Ascending aorta (tissue), 2 donors: ENCODE results near the gene HOXC10. TPM values are rescaled to one million over a fixed set of nuclear protein-coding genes. Genes with fewer than 3 reads are reported as not detected.

Experiments used
- DNase-seq, 2 donors: peaks; one replicate each; pipeline ENCODE4 v3.0.0-alpha.2; 2019; ENCODE audit warnings: low spot score in 2 of 2
- H3K27ac ChIP-seq, 2 donors: fragments of 200-600 bp; sonication (generic); one replicate each; pipeline ENCODE4 v1.5.1; 2016 to 2017; ENCODE audit warnings: mild to moderate bottlenecking in 1 of 2
- H3K27me3 ChIP-seq: fragments of 200-600 bp; sonication (generic); one replicate; pipeline ENCODE4 v1.5.1; 2017
- H3K36me3 ChIP-seq, 2 donors: fragments of 200-600 bp; sonication (generic); one replicate each; pipeline ENCODE4 v1.5.1; 2016
- H3K4me1 ChIP-seq, 2 donors: fragments of 200-600 bp; sonication (generic); one replicate each; pipeline ENCODE4 v1.5.1; 2016 to 2017; ENCODE audit warnings: mild to moderate bottlenecking in 1 of 2
- H3K4me3 ChIP-seq, 2 donors: fragments of 200-600 bp; sonication (generic); one replicate each; pipeline ENCODE4 v1.5.1; 2016 to 2017; ENCODE audit warnings: mild to moderate bottlenecking in 1 of 2
- H3K9me3 ChIP-seq, 2 donors: fragments of 200-600 bp; sonication (generic); one replicate each; pipeline ENCODE4 v1.5.1; 2016
- intact Hi-C: fragments of 100-400 bp; cut with DNase I; formaldehyde crosslinking; loops from one replicate; pipeline ENCODE4 v1.15.1; 2023
- total RNA-seq: library from RNA; depleted of rRNA; stranded (reverse); fragments of >200 nt; gene quantifications from one replicate; pipeline ENCODE4 v1.1.0, GENCODE V29; 2016
- TF ChIP-seq, protein P1 (sequence below), 3 experiments: fragments of 200-600 bp in 2 of 3; fragments of 450-650 bp in 1 of 3; sonication (generic) in 2 of 3; IDR thresholded peaks; one replicate each; pipeline ENCODE4 v1.5.1; 2016 to 2019; ENCODE audit warnings: antibody characterized with exemption in 3 of 3, mild to moderate bottlenecking in 1 of 3, moderate library complexity in 1 of 3

HOXC10 gene
- total RNA-seq = not detected

DNA sequence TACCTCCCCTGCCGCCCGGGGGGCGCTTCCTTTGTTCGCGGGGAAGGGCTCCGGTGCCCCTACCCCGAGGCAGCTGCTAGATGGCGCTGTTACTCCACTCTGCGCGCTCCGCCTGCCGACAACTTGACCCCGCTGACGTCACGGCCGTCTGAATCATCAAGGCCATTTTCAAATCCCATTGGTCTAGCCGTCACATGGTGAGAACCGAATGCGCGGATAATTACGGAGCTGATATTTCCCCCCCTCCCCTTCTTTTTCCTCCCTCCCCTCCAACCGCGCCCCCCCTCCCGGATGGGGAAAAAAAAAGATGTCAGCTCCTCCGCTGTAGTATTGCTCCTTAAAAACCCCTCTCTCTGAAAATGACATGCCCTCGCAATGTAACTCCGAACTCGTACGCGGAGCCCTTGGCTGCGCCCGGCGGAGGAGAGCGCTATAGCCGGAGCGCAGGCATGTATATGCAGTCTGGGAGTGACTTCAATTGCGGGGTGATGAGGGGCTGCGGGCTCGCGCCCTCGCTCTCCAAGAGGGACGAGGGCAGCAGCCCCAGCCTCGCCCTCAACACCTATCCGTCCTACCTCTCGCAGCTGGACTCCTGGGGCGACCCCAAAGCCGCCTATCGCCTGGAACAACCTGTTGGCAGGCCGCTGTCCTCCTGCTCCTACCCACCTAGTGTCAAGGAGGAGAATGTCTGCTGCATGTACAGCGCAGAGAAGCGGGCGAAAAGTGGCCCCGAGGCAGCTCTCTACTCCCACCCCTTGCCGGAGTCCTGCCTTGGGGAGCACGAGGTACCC, at the start of gene HOXC10:
HOXC10 (plus strand) TSS at position 246 of the 791 bp plus-strand sequence; CDS start at position 360, 114 bp downstream.
- H3K27ac ChIP-seq = no peak within 1 kb of the TSS
- TF ChIP-seq, protein P1, sequence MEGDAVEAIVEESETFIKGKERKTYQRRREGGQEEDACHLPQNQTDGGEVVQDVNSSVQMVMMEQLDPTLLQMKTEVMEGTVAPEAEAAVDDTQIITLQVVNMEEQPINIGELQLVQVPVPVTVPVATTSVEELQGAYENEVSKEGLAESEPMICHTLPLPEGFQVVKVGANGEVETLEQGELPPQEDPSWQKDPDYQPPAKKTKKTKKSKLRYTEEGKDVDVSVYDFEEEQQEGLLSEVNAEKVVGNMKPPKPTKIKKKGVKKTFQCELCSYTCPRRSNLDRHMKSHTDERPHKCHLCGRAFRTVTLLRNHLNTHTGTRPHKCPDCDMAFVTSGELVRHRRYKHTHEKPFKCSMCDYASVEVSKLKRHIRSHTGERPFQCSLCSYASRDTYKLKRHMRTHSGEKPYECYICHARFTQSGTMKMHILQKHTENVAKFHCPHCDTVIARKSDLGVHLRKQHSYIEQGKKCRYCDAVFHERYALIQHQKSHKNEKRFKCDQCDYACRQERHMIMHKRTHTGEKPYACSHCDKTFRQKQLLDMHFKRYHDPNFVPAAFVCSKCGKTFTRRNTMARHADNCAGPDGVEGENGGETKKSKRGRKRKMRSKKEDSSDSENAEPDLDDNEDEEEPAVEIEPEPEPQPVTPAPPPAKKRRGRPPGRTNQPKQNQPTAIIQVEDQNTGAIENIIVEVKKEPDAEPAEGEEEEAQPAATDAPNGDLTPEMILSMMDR (IDR thresholded peaks at IDR 0.05) = peak; percentile 69 to 80 (median 72)
- intact Hi-C loops = no loop called here

DNA sequence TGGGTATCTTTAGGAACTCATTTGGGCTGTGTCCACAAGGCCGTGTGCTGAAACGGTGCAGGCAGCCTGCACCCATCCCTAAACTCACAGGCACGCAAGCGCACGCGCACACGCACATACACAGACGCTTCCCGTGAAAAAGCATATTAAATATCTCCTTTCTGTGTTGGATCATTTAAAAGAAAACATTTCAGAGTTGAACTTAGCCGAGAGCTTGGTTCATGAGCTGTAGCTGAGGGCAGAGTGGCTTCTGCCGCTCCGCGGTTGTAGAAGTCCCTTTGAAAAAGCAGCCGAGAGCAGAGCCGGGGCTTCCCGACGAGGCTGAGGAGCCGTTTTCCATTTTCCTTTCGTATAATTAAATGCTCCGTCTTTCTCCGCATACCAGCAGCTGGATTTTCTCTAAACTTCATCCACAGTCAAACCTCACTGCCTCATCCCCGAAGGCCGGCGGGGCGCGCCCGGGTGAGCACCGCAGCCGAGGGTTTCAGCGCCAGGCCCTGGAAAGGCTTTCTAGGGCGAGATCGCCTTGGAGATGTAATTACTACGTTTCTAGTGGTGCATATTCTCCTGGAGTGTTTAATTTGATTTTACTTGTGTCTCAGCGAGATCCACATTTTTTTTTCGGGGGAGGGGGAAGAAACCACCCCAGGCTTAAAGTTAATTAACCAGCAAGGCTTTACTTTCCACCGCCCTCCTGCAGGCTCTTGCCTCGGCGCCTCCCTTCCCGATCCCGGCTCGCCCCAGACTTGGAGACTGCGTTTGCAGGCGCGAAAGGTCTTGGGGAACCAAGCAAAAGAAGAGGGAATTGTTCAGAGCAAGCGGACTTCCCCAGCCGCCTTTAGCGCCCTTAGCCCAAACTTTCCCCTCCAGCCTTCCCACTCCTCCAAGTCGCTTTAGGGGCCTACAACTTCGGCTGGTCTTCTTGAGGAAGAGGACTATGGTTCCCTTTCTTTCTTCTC, 49.3 kb upstream of the HOXC10 start:
- Histone ChIP-seq H3K4me3 (peak overlapping the region in 1 of 2 donors; percentile 6), H3K9me3 (no peaks in the 10 kb centered on the region), H3K4me1 (peaks cover 2 to 12% of the 10 kb centered on the region in 2 donors), H3K27ac (no peak overlapping the region), H3K36me3 (no peaks in the 10 kb centered on the region), H3K27me3 (peaks cover 68% of the 10 kb centered on the region)
- intact Hi-C loops = no loop called here
- no peak for DNase-seq
- TF ChIP-seq, protein P1 (IDR thresholded peaks at IDR 0.05) = no peak

More for the DNA sequence above, at the start of gene HOXC10:
- H3K4me3 ChIP-seq = peak within 1 kb of the TSS; percentile 43 to 53
- no peaks in the 10 kb centered on the region for H3K9me3 ChIP-seq
- DNase-seq = peak; percentile 33 to 93
- H3K4me1 ChIP-seq = peaks cover 6 to 13% of the 10 kb centered on the region in 2 donors
- H3K36me3 ChIP-seq = no peaks in the 10 kb centered on the region
- H3K27me3 ChIP-seq = peaks cover 61% of the 10 kb centered on the region

DNA sequence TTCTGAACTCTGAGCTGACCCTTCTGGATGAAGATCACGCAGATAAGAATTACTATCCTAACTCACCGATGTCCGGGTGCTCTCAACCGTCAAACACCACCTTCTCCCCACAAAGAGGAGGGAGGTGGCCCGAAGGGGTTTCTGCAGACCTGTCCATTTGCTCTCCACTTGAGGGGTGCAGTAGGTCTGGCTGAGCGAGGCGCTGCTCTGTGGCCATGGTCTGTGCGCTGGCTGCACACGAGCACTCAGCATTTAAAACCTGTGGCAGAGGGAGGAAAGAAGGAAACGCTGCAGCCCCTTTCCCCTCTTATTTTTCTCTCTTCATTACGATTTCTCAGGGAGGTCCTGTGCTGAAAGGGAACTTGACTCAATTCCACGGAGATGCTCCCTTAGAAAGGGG, 47.8 kb upstream of the HOXC10 start:
- H3K4me1 ChIP-seq = peaks cover 2 to 12% of the 10 kb centered on the region in 2 donors
- H3K27me3 ChIP-seq = peaks cover 58% of the 10 kb centered on the region
- H3K27ac ChIP-seq = no peak overlapping the region
- no peak for DNase-seq
- intact Hi-C loops = no loop called here
- H3K9me3 ChIP-seq = no peaks in the 10 kb centered on the region
- H3K4me3 ChIP-seq = no peak overlapping the region
- no peaks in the 10 kb centered on the region for H3K36me3 ChIP-seq
- TF ChIP-seq, protein P1 (IDR thresholded peaks at IDR 0.05) = no peak

DNA sequence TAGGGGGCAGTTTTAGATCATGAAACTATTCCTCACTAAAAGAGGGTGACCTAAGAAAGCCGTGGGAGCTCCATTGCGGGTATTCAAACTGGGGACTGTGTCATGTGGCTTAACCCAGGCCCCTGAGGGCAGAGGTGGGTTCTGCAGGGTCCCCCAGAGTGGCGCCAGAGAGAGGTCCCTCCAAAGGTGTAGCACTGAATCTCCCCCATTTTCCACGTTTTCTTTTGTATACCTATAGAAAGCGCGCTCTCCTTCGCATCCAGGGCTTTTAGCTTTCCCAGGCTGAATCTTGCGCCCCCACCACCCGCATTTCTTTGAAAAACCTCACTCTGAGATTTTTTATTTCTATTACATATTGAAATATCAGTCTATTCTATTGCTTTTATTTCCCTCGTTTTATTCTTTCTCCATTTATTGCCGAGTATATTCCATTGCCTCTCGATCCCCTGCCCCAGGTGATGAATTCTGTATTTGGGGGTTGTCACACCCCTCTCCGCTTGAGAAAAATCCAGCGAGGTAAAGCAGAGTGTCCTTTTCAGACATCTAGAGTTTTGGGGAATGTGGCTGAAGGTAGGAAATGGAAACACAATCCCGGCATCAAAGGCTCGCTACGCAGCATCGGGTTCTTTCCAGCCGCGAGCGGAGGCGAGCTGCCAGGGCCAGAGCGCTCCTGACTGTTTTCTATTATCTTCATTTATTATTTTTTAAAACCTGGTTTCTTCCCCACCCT, 47.2 kb upstream of the HOXC10 start:
- TF ChIP-seq, protein P1 (IDR thresholded peaks at IDR 0.05) = no peak
- H3K27me3 ChIP-seq = peaks cover 58% of the 10 kb centered on the region
- no peak for DNase-seq
- H3K4me1 ChIP-seq = peaks cover 2 to 12% of the 10 kb centered on the region in 2 donors
- no peak overlapping the region for H3K27ac ChIP-seq
- intact Hi-C loops = no loop called here
- no peaks in the 10 kb centered on the region for H3K36me3 ChIP-seq
- H3K4me3 ChIP-seq = no peak overlapping the region
- H3K9me3 ChIP-seq = no peaks in the 10 kb centered on the region
